Peyer's patch (tissue), 4 donors: Measurements from ENCODE around the gene IQCH.

ENCODE experiments used
- POLR2A ChIP-seq, 2 donors: fragments of 450-650 bp; IDR thresholded peaks; one replicate each; pipeline ENCODE4 v1.5.1; 2017; ENCODE audit warnings: antibody characterized with exemption in 2 of 2, mild to moderate bottlenecking in 2 of 2, moderate library complexity in 2 of 2
- TF ChIP-seq, protein P1 (sequence below), 6 experiments: fragments of 450-650 bp in 4 of 6; fragments of 200-600 bp in 2 of 6; sonication (generic) in 1 of 6; IDR thresholded peaks; one replicate each; pipeline ENCODE4 v1.5.1; 2017 to 2019; ENCODE audit warnings: antibody characterized with exemption in 6 of 6, mild to moderate bottlenecking in 3 of 6, moderate library complexity in 1 of 6

DNA sequence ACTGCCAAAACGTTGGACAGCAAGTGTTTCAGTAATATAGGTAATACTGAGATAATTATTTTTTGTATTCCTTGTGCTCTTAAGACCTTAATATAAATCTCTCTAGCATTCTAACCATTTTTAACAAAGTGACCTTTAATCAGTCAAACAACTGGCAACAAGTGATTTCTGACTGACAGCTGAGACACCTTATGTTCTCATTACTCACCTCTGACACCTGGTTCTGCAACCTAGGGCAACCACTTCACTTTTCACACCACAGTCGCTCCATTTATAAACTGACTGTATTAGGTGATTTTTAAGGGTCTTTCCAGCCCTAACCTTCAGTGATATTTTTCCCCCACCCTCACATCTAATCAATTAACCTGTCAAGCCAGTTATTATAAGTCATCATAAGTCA lies 205.9 kb downstream of the IQCH start:
- no peak for TF ChIP-seq POLR2A (IDR thresholded peaks at IDR 0.05)
- TF ChIP-seq, protein P1, sequence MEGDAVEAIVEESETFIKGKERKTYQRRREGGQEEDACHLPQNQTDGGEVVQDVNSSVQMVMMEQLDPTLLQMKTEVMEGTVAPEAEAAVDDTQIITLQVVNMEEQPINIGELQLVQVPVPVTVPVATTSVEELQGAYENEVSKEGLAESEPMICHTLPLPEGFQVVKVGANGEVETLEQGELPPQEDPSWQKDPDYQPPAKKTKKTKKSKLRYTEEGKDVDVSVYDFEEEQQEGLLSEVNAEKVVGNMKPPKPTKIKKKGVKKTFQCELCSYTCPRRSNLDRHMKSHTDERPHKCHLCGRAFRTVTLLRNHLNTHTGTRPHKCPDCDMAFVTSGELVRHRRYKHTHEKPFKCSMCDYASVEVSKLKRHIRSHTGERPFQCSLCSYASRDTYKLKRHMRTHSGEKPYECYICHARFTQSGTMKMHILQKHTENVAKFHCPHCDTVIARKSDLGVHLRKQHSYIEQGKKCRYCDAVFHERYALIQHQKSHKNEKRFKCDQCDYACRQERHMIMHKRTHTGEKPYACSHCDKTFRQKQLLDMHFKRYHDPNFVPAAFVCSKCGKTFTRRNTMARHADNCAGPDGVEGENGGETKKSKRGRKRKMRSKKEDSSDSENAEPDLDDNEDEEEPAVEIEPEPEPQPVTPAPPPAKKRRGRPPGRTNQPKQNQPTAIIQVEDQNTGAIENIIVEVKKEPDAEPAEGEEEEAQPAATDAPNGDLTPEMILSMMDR (IDR thresholded peaks at IDR 0.05): no peak
